ENCODE results near the gene GLB1L. TPM values are rescaled to one million over a fixed set of nuclear protein-coding genes. Genes with fewer than 3 reads are reported as not detected.
"Not testable (repeated sequence)": the region's sequence is repeated elsewhere in the genome, so short reads cannot be mapped to it uniquely, and the experiment has no call there.

GLB1L gene
- total RNA-seq, 1 experiment from 2014 or later = 4.9 TPM

- Mint-ChIP-seq H3K36me3 (ENCODE audit: insufficient read depth, unreplicated experiment) (peaks cover 13% of the 10 kb centered on the region), H3K4me1 (ENCODE audit: insufficient read depth, unreplicated experiment) (peaks cover 44% of the 10 kb centered on the region), H3K4me3 (ENCODE audit: unreplicated experiment) (no peak overlapping the region), H3K27me3 (ENCODE audit: insufficient read depth, unreplicated experiment) (no peaks in the 10 kb centered on the region), H3K27ac (ENCODE audit: low read depth, unreplicated experiment) (peak overlapping the region; percentile 76), H3K9me3 (ENCODE audit: unreplicated experiment) (no peaks in the 10 kb centered on the region)
- POLR2A ChIA-PET = interaction anchor here (0.7 to 11.1 kb wide), 11 partner anchors 12 to 135 kb away, joined by 3 to 170 read pairs (median 4); partner anchors contain the start of genes ANKZF1, ATG9A, DNAJB2 and GLB1L
- CTCF ChIA-PET = interaction anchor here (0.6 to 17.4 kb wide), 4 partner anchors 9 to 130 kb away, joined by 3 to 445 read pairs (median 5); partner anchors contain the start of gene DNAJB2
- intact Hi-C loops (cut with micrococcal nuclease) = loop anchor here (1.0 kb wide), 1 partner anchor 10 kb away; the partner anchor contains the start of gene DNAJB2
- no TSS peak for BruUV-seq (replicated peaks)
- peak; percentile 92 for DNase-seq (ENCODE audit: unreplicated experiment)
- TF ChIP-seq CTCF (IDR thresholded peaks at IDR 0.05; ENCODE audit: unreplicated experiment) = no peak
Observed at GRCh38 chr2:219289537-219290361, 44.5 kb upstream of the GLB1L start.

- intact Hi-C loops (cut with micrococcal nuclease) = loop anchor here (1.0 kb wide), 1 partner anchor 10 kb away; the partner anchor contains the start of gene DNAJB2
- Mint-ChIP-seq H3K4me1 (ENCODE audit: insufficient read depth, unreplicated experiment) (peaks cover 40% of the 10 kb centered on the region), H3K9me3 (ENCODE audit: unreplicated experiment) (no peaks in the 10 kb centered on the region), H3K27me3 (ENCODE audit: insufficient read depth, unreplicated experiment) (no peaks in the 10 kb centered on the region), H3K27ac (ENCODE audit: low read depth, unreplicated experiment) (peak overlapping the region; percentile 76), H3K4me3 (ENCODE audit: unreplicated experiment) (no peak overlapping the region), H3K36me3 (ENCODE audit: insufficient read depth, unreplicated experiment) (peaks cover 13% of the 10 kb centered on the region)
- no peak for TF ChIP-seq CTCF (IDR thresholded peaks at IDR 0.05; ENCODE audit: unreplicated experiment)
- CTCF ChIA-PET = interaction anchor here (1.3 to 17.4 kb wide), 3 partner anchors 10 to 41 kb away, joined by 3 to 445 read pairs (median 7); partner anchors contain the start of gene DNAJB2
- no TSS peak for BruUV-seq (replicated peaks)
- no peak for DNase-seq (ENCODE audit: unreplicated experiment)
- POLR2A ChIA-PET = interaction anchor here (0.7 to 11.1 kb wide), 13 partner anchors 12 to 135 kb away, joined by 3 to 170 read pairs (median 4); partner anchors contain the start of genes ANKZF1, ATG9A, CNPPD1 and DNAJB2
Observed at GRCh38 chr2:219289195-219289536, 43.9 kb upstream of the GLB1L start.

GRCh38 chr2:219287580-219288265 is 42.5 kb upstream of the GLB1L start:
- CTCF ChIA-PET = interaction anchor here (0.9 to 18.2 kb wide), 6 partner anchors 9 to 112 kb away, joined by 3 to 445 read pairs (median 13); partner anchors contain the start of gene DNAJB2
- H3K36me3 Mint-ChIP-seq (ENCODE audit: insufficient read depth, unreplicated experiment) = peaks cover 24% of the 10 kb centered on the region
- intact Hi-C loops (cut with micrococcal nuclease) = no loop called here
- H3K9me3 Mint-ChIP-seq (ENCODE audit: unreplicated experiment) = no peaks in the 10 kb centered on the region
- no peak for TF ChIP-seq CTCF (IDR thresholded peaks at IDR 0.05; ENCODE audit: unreplicated experiment)
- no peaks in the 10 kb centered on the region for H3K27me3 Mint-ChIP-seq (ENCODE audit: insufficient read depth, unreplicated experiment)
- H3K4me1 Mint-ChIP-seq (ENCODE audit: insufficient read depth, unreplicated experiment) = peaks cover 38% of the 10 kb centered on the region
- BruUV-seq (replicated peaks) = no TSS peak
- H3K4me3 Mint-ChIP-seq (ENCODE audit: unreplicated experiment) = no peak overlapping the region
- DNase-seq (ENCODE audit: unreplicated experiment) = no peak
- peak overlapping the region; percentile 89 for H3K27ac Mint-ChIP-seq (ENCODE audit: low read depth, unreplicated experiment)
- POLR2A ChIA-PET = interaction anchor here (1.4 to 11.1 kb wide), 9 partner anchors 10 to 129 kb away, joined by 4 to 170 read pairs (median 15); partner anchors contain the start of genes ANKZF1, ATG9A, CNPPD1 and DNAJB2

GRCh38 chr2:219287116-219287440 is 41.8 kb upstream of the GLB1L start:
- H3K36me3 Mint-ChIP-seq (ENCODE audit: insufficient read depth, unreplicated experiment) = peaks cover 29% of the 10 kb centered on the region
- H3K9me3 Mint-ChIP-seq (ENCODE audit: unreplicated experiment); H3K4me3 Mint-ChIP-seq (ENCODE audit: unreplicated experiment); intact Hi-C loops (cut with micrococcal nuclease); H3K27me3 Mint-ChIP-seq (ENCODE audit: insufficient read depth, unreplicated experiment); DNase-seq (ENCODE audit: unreplicated experiment); BruUV-seq (replicated peaks): not testable (repeated sequence)
- H3K4me1 Mint-ChIP-seq (ENCODE audit: insufficient read depth, unreplicated experiment) = peaks cover 39% of the 10 kb centered on the region
- ChIA-PET CTCF (interaction anchor here (1.0 to 18.2 kb wide), 5 partner anchors 9 to 133 kb away, joined by 3 to 445 read pairs (median 4); partner anchors contain the start of gene DNAJB2), POLR2A (interaction anchor here (1.2 to 11.1 kb wide), 8 partner anchors 10 to 128 kb away, joined by 5 to 170 read pairs (median 16); partner anchors contain the start of genes ABCB6, ANKZF1, ATG9A and CNPPD1)
- H3K27ac Mint-ChIP-seq (ENCODE audit: low read depth, unreplicated experiment) = peak overlapping the region; percentile 89

Data from MCF 10A (cell line).